GM19023 (cell line): ENCODE measurements around the gene TLX1.

ENCODE experiments used
- ATAC-seq: cut with Tn5 transposase; IDR thresholded peaks from one replicate; pipeline ENCODE4 v1.9.1; 2021; ENCODE audit warnings: mild to moderate bottlenecking, moderate library complexity; ENCODE audit not compliant: unreplicated experiment

The TLX1 gene

GRCh38 chr10:101130984-101131961 lies at the start of gene TLX1:
TLX1 (plus strand) TSS chr10:101131300; CDS start chr10:101131542, 242 bp downstream.
- no peak for ATAC-seq

DNA sequence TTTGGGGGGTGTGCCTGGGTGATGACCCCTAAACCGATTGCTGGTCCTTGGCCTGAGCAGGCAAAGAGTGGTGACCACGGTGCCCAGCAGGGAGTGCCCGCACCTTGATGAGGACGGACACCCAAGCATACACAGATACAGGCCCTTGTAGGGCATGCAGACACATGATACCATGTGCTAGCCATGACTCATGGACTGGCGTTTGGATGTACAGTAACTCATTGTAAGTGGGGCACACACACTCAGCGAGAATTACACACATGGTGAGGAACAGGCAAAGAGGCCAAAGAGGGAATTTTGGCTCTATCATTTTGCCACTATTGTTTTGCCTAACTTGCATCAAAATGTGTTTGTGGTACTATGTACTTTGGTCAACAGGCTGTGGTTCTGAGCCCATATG lies 45.3 kb upstream of the TLX1 start:
- no peak for ATAC-seq

DNA sequence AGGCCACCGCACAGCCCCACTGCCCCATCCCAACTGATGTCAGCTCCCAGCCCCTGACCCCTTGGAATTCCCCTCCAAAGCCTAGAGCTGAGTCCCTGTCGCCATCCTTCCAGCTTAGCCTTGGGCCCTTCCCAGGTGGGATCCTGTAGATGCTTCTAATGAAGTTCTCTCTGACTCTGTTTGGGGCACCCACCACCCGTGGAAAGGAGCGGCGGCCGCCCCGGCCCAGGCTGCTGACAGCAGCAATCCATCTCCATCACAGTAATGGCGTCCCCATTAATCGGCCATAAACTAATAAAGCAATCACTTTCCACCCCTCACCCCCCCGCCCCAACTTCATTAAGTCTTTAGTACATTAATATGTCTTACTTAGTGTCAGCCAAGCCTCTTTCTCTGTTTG lies 43.7 kb upstream of the TLX1 start:
- ATAC-seq, result no peak

GRCh38 chr10:101087965-101088364 lies 43.1 kb upstream of the TLX1 start:
- ATAC-seq, result no peak

DNA sequence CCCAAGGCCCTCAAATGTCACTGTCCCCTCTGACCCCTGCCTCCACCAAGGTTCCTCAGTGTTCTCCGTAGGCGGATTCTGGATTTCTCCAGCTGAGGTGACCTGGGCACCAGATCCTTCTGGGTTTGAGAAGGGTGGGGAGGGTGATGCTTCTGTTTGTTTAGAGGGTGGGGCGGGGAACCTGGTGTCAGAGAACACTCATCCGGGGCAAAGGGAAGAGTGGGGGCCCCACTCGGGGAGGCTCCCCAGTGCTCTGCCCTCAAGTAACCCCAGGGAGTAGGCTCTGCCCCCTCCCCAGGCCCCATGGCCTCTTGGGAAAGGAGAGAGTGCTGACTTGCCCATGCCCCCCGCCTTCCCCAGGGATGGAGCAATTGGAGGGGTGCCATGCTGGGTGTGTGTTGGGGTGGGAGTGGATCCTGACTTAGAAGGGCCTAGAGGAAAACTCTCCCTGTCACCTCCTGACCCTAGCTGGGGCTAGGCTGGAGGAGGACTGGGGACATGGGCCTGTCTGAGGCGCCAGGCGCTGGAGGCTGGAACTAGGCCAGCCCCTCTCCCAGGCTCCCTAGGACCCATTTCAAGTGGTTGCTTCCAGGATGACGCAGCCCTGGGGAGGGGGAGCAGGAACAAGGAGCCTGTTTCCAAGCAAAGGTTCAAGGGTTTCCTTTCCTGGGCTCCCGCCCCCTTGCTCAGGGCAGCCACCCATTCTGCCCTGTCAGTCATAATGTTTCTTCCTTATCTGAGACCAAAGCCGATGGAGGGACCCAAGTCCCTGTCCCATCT lies 41.4 kb upstream of the TLX1 start:
- ATAC-seq, result no peak

DNA sequence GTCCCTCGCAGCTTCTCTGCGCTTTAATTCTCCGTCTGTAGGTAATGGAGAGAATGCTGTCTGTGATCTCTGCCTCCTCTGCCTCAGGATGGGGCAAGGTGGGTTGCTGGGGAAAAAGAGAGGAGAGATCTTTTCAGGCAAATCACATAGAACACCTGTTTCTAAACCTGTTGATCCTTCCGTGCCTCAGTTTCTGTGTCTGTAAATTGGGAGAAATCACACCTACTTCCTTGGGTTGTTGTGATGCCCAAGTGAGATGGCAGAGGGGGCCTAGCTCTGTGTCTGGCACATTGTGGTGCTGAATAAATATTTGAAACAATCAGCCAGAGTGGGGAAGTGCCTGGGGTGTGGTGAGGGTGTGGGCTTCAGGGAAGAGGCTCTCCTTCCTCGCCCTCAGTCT lies 40.5 kb upstream of the TLX1 start:
- ATAC-seq, result no peak

GRCh38 chr10:101091546-101092290 lies 39.4 kb upstream of the TLX1 start:
- ATAC-seq, result no peak

DNA sequence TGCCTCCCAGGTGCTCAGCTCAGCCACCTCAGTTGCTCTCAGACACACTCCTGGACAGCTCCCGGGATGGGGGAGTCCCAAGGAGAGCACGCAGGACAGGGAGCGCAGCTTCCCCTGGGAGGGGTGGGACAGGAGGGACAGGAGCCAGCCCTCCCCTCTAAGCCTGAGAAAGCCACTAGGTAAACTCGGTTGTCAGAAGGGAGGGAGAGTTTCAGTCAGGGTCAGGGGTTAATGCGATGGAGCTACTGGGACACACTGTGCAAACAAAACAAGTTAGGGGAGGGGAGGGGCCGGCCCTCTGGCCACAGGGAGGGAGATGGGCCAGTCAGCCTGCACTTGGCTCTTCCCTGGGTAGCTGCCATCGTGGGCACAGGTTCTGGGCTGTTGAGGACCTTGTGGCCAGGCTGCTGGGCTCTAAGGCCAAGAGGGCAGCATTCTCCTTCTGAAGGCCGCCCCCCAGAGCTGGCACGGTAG lies 38.2 kb upstream of the TLX1 start:
- no peak for ATAC-seq

DNA sequence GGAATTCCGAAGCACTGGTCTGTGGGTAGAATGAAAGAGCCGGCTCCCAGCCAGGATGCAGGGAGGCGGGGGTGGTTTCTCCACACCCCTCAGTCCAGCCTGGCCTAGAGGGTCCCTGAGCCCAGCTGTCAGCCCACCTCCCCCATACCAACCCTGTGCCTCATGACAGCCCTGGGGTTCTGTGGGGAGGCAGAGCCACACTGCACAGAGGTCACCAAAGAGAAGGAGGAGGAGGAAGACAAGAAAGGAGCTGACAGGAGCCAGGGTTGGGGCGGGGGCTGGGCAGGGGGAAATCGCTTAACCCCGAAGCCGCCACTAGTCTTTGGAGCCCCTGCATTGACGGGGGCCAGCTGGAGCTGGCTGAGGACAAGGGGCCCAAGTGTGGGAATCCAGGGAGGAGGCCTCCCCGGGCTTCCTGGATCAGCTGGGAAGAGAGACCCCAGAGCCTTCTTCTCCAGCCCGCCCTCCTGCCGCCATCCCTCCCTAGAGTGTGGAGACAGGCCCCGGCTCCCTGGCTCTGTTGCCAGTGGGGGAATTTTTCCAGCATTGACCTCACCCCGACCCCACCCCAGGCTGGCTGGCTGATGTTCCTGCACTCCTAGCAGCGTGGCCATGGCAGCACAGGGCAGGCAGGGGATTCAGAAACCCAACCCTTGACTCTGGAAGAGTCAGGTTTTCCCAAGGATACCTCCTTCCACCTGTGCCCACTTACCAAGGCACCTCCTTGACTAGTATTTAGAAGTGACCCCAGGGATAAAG lies 36.8 kb upstream of the TLX1 start:
- ATAC-seq, result no peak

GRCh38 chr10:101095004-101095403 lies 36.1 kb upstream of the TLX1 start:
- no peak for ATAC-seq

DNA sequence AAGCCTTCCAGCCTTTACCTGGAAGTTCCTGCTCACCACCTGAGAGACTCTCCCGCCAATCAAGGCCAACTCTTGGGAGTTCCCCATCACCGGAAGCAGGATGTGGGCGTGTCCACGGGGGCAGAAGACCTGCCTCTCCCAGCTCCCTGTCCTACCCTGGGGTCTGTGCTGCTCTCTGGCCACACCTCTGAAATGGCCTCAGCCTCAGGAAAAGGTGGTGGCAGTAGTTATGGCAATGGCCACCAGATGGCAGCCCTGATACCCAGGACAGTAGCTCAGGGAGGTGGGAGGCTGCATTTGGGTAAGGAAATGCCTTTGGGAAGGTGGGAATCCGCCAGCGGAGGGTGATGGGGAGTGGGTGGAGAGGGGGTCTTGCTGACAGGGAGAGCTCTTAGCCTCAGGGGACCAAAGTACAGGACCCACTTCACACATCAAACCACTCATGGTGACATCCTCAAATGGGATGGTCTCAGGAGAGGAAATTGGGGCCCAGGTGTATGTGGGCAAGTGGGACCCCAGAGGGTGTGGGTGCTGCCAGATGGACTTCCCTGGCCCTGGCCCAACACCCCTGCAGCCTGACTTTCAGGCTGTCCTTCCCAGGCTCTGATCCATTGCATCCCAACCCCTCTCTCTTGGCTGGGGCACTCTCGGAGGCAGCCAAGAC lies 35.4 kb upstream of the TLX1 start:
- ATAC-seq, result no peak

DNA sequence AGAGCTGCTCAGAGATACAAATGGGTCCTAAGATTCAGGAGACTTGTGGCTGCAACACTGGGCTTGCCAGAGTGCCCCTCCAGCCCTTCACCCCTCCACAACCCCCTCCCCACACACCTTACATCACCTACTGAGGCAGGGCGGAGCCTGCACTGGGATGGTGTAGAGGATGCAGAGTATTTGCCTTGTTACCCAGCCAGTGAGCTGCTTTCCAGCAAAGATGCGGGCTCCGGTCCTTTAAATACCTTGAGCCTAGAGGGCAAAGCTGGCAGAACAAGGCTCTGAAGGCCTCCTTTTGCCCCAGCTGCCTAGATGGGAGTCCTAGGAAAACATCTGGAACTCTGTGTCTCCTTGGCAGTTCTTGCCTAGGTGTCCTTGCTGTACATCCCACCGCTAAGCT lies 34.7 kb upstream of the TLX1 start:
- ATAC-seq, result no peak

DNA sequence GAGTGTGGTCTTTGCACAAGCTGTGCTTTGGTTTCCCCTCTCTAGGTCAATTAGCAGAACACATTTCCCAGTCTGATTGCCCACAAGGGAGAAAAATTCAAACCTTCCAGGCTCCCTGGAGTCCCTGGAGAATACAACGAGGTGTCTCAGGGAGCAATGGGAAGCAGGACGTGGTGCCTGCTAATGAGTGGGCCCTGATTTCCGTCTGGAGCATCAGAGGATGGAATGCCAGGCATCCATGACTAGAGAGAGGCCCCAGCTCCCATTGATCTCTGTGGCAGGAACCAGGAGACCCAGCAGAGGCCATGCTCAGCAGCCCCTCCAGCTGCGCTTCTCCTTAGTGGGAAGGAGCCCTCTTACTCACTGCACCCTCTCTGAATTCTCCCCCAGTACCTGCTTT lies 33.2 kb upstream of the TLX1 start:
- ATAC-seq, result no peak

DNA sequence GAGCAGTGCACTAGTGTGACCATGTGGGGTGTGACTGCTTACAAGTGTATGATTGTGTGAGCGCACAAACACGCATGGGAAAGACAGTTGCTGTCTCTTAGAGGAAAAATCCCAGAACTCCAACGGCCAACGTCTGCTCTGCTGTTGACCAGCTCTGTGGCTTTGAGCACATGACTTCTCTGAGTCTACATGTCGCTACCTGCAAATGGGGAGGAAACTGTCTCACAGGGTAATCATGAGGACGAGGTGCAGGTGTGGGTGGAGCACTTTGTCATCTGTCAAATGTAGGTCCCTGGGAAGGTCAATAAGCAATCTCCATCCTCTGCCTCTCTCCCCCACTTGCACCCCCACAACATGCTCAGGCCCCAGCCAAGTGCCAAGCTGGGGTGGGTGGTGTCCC lies 31.2 kb upstream of the TLX1 start:
- ATAC-seq, result no peak

- ATAC-seq, result no peak
These were observed 29.7 kb upstream of the TLX1 start for GRCh38 chr10:101101372-101101881.

DNA sequence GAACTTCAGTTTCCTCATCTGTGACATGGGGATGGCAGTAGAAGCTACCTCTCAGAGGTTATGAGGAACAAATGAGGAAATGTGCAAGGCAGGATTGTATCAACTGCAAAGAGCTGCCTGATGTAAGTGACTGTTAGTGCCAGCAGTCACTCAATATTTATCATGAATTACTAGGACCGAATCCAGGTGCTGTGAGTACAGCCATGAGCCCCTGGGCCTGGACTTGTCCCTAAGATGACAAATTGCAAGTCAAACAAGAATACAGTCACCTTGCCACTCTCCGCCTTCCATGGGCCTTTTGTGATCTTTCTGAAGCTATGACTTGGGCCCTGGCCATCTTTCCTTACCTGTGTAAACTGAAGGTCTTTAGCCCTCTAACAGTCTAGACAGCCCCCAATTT lies 27.7 kb upstream of the TLX1 start:
- ATAC-seq, result no peak

DNA sequence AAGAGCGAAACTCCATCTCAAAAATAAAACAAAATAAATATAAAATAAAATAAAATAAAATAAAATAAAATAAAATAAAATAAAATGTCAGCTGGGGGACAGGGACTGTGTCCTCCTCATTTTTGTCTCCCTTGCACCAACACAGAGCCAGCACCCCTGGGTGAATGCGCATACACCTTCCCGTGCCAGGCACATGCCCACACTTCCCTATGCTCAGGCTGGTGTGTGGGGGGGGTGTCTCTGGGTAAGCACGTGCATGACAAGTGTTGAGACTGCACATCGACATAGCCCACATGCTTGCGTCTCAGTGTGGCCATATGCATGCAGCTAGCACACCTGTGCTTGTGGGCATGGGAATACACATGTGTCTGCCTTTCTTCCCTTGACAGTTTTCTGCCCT lies 24.7 kb upstream of the TLX1 start:
- ATAC-seq, result no peak

- no peak for ATAC-seq
These were observed 23.3 kb upstream of the TLX1 start for GRCh38 chr10:101107771-101108170.

DNA sequence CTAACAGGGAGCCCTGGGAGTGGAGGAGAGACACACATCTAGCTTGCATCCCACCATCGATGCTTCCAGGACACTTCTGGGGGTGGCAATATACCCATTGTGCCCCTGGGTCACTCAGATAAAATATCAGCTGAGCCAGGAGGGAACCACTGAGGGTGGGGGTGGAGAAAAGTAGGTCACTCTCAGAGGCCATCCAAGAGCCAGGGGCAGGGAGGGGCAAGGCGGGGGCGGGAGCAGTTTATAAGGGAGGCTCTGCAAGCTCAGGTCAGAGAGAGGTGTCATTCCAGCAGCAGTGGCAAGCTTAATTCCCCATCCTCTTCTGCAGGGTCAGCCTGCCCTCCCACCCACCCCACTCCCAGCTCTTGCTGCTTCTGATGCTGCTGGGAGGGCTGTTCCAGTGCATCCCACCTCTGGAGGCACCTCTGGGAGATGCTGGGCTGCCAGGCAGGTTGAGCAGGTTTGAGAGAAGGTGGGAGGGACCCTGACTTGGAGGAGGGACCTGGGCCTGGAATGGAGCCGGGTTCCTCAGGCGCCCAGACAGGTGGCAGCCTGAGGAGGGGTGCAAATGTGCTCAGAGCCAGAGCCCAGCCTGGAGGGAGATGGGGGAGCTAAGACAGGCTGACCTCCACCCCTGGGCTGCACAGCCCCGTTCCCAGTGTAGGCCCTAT lies 20.1 kb upstream of the TLX1 start:
- no peak for ATAC-seq
